Colonic mucosa (tissue), 4 donors: ENCODE results near the gene SUPV3L1. TPM values are rescaled to one million over a fixed set of nuclear protein-coding genes. Genes with fewer than 3 reads are reported as not detected.

Source experiments
- DNase-seq: peaks from one replicate; pipeline ENCODE4 v3.0.0-alpha.2; 2020
- H3K27ac ChIP-seq: fragments of 200-600 bp; one replicate; pipeline ENCODE4 v1.8.0; 2021
- H3K27me3 ChIP-seq: fragments of 200-600 bp; one replicate; pipeline ENCODE4 v1.8.0; 2021
- H3K36me3 ChIP-seq: fragments of 200-600 bp; one replicate; pipeline ENCODE4 v1.8.0; 2021
- H3K4me1 ChIP-seq: fragments of 200-600 bp; one replicate; pipeline ENCODE4 v1.8.0; 2021; ENCODE audit warnings: mild to moderate bottlenecking
- H3K4me3 ChIP-seq: fragments of 200-600 bp; one replicate; pipeline ENCODE4 v1.8.0; 2021
- H3K9ac ChIP-seq, 2 donors: one replicate each; pipeline ENCODE4 v1.7.0; 2013; ENCODE audit warnings: control low read depth in 2 of 2, low read depth in 2 of 2, low read length in 2 of 2
- H3K9me3 ChIP-seq: fragments of 200-600 bp; one replicate; pipeline ENCODE4 v1.8.0; 2021
- CTCF ChIP-seq: fragments of 200-600 bp; IDR thresholded peaks from one replicate; pipeline ENCODE4 v1.8.0; 2022; ENCODE audit warnings: antibody characterized with exemption, mild to moderate bottlenecking
- intact Hi-C: fragments of 100-400 bp; cut with DNase I; formaldehyde crosslinking; loops from one replicate; pipeline ENCODE4 v1.14.1; 2022
- total RNA-seq, 2 donors: library from RNA; stranded (reverse); fragmentation: NEBNext Ultra II Directional in 1 of 2; extraction: Animal tissue kit (Norgen Biotek cat#: 25700) in 1 of 2; gene quantifications; one replicate each; pipeline ENCODE4 v1.2.1, GENCODE V29; 2021
- donor health status: healthy.
- donor health status: DM: no; HTN: no; CAD: no.
- donor health status: DM: no; HTN: no; CAD: no.

Gene SUPV3L1
- total RNA-seq, 2 donors from 2014 or later = 26.8 to 35.3 TPM

GRCh38 chr10:69202332-69202731 lies 22.3 kb downstream of the SUPV3L1 start:
- H3K27ac ChIP-seq = no peak overlapping the region
- H3K9ac ChIP-seq = no peak overlapping the region
- H3K36me3 ChIP-seq = peaks cover 8% of the 10 kb centered on the region
- intact Hi-C loops = loop anchor here (10.0 kb wide), 1 partner anchor 208 kb away; no protein-coding TSS in a partner anchor
- no peak for DNase-seq
- H3K4me1 ChIP-seq = no peaks in the 10 kb centered on the region
- no peaks in the 10 kb centered on the region for H3K9me3 ChIP-seq
- H3K27me3 ChIP-seq = no peaks in the 10 kb centered on the region
- TF ChIP-seq CTCF = no peak
- H3K4me3 ChIP-seq = no peak overlapping the region

- no peak overlapping the region for H3K27ac ChIP-seq
- no peak for TF ChIP-seq CTCF
- intact Hi-C loops = loop anchor here (10.0 kb wide), 1 partner anchor 214 kb away; no protein-coding TSS in a partner anchor
- H3K9me3 ChIP-seq = no peaks in the 10 kb centered on the region
- H3K36me3 ChIP-seq = no peaks in the 10 kb centered on the region
- no peak for DNase-seq
- no peak overlapping the region for H3K9ac ChIP-seq
- H3K4me1 ChIP-seq = peaks cover 7% of the 10 kb centered on the region
- H3K27me3 ChIP-seq = no peaks in the 10 kb centered on the region
- no peak overlapping the region for H3K4me3 ChIP-seq
Measured at GRCh38 chr10:69208761-69209160, 28.7 kb downstream of the SUPV3L1 start.

- no peak for TF ChIP-seq CTCF
- intact Hi-C loops = loop anchor here (10.0 kb wide), 1 partner anchor 215 kb away; no protein-coding TSS in a partner anchor
Measured at GRCh38 chr10:69209787-69210484, 29.9 kb downstream of the SUPV3L1 start.

DNA sequence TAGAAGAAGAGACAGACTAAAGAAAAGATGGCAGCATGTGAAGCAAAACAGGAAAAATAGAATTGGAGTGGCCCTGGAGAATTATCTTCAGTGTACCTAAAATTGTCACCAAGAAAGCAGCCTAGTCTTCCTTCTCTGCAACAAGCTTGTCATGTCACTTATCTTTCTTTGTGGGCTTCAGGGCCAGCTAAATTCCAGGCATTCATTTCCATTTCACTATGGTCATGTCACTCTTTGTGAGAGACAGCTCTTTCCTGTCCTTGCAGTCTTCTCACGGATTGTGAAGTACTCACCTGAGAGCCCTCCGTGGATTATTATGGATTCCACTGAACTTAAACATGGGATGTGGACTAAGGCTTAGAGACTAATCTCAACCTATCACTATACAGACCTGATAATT lies 31.1 kb downstream of the SUPV3L1 start:
- no peak for TF ChIP-seq CTCF
- no peak for DNase-seq
- no peaks in the 10 kb centered on the region for H3K27me3 ChIP-seq
- H3K4me3 ChIP-seq = no peak overlapping the region
- H3K36me3 ChIP-seq = no peaks in the 10 kb centered on the region
- H3K4me1 ChIP-seq = peaks cover 7% of the 10 kb centered on the region
- H3K27ac ChIP-seq = no peak overlapping the region
- H3K9ac ChIP-seq = no peak overlapping the region
- no peaks in the 10 kb centered on the region for H3K9me3 ChIP-seq
- intact Hi-C loops = no loop called here

More at GRCh38 chr10:69209787-69210484, 29.9 kb downstream of the SUPV3L1 start:
- Histone ChIP-seq H3K27me3 (no peaks in the 10 kb centered on the region), H3K4me3 (no peak overlapping the region), H3K27ac (peak overlapping the region; percentile 26), H3K4me1 (peaks cover 7% of the 10 kb centered on the region), H3K36me3 (no peaks in the 10 kb centered on the region), H3K9me3 (no peaks in the 10 kb centered on the region), H3K9ac (no peak overlapping the region)
- DNase-seq = no peak

GRCh38 chr10:69211524-69211923 lies 31.5 kb downstream of the SUPV3L1 start:
- H3K27ac ChIP-seq = no peak overlapping the region
- no peaks in the 10 kb centered on the region for H3K9me3 ChIP-seq
- H3K4me3 ChIP-seq = no peak overlapping the region
- peaks cover 7% of the 10 kb centered on the region for H3K4me1 ChIP-seq
- no peaks in the 10 kb centered on the region for H3K27me3 ChIP-seq
- H3K9ac ChIP-seq = no peak overlapping the region
- no peaks in the 10 kb centered on the region for H3K36me3 ChIP-seq
- TF ChIP-seq CTCF = no peak
- intact Hi-C loops = no loop called here
- no peak for DNase-seq
